RKO (cell line): ENCODE results near the gene NELL1.
A peak's percentile ranks its signal among the peaks of the same experiment; 100 is the strongest.

Experiments used
- DNase-seq: peaks from one replicate; pipeline ENCODE4 v3.0.0-alpha.2; 2016; ENCODE audit warnings: low spot score

NELL1 gene

DNA sequence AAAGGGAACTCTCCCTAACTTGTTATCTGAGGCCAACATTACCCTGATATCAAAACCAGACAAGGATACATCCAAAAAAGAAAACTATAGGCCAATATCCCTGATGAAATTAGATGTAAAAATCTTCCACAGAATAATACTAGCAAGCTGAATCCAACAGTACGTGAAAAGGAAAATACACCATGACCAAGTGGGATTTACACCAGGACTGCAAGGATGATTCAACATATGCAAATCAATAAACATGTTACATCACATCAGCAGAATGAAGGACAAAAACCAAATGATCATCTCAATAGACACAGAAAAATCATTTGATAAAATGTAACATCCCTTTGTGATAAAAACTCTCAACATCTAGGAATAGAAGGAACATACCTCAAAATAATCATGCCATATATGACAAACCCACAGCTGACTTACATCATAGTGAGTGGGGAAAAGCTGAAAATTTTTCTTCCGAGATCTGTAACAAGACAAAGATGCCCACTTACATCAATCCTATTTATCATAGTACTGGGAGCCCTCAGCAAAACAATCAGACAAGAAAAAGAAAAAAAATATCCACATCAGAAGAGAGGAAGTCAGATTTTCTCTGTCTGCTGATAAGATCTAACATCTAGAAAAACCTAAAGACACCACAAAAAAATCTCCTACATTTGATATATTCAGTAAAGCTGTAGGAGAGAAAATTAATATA lies 820.2 kb downstream of the NELL1 start:
- no peak for DNase-seq

DNA sequence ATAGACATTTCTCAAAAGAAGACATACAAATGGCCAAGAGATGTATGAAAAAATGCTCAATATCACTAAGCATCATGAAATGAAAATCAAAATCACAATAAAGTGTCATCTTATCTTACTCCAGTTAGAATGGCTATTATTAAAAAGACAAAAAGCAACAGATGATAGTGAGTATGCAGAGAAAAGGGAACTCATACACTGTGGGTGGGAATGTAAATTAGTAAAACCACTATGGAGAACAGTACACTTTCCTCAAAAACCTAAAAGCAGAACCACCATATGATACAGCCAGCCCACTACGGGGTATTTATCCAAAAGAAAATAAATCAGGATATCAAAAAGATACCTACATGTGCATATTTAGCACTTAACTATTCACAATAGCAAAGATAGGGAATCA lies 823.5 kb downstream of the NELL1 start:
- DNase-seq, result no peak

DNA sequence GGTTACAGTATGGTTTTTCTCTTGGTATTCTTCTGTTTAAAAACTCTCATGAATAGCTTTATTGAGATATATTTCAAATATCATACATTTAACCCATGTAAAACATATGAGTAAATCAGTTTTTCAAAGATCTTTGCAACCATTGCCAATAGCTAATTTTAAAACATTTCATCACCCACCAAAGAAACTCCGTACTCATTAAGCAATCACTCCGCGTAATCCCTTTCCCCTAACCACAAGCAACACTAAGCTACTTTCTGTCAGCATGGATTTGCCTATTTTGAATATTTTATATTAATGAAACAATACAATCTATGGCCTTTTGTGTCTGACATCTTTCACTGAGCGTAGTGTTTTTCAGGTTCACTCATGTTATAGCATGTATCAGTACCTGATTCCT lies 825.6 kb downstream of the NELL1 start:
- DNase-seq, result no peak

DNA sequence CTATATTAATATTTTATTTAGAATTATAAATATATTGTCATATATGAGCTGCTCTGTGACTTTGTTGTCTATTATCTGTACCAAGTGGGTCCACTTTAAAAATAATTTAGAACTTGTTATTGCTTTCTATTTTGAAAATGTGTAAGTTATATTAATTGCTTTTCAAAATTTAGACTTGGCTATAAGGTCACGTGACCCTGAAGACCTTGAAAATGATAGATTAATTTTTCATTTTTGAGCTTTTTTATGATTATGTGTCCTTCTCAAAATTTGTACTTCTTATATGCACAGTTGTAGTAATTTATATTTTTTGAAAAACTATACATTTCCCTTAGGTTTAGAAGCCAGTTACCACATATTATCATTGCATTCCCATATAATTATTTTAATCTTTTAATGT lies 826.5 kb downstream of the NELL1 start:
- no peak for DNase-seq

DNA sequence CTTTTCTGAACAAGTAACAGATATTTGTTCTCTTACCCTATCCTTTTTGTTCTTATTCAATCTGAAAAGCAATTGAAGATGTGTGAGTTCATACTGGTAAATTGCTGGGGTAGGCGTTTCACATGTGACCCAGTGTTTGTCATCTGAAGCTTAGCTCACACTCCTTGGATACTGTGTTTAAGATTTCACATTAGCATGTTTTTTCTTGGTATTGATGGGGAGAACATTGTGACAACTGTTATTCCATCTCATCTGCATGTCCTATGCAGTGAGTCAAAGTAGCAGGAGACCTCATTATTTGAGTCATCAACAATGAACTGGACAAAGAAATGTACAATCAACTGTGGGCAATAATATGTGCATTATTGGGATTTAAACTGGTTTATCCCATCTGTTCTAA lies 831.9 kb downstream of the NELL1 start:
- DNase-seq, result no peak

DNA sequence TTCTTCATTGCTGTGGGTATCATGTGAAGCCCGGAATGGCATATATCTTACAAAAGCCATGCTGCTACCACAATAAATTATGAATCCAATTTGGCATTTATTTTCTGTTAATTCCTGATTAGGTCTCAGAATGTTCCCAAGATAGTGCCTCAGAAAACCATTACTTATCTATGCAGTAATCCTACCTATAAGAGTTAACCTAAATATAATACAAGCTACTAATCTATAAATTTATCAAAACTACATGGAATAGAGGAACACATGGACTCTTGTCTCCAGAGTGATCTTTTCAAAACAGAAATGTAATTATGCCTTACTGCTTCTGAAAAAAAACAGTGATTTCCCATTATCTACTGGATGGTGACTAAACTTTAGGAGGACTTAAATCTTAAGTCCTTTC lies 835.7 kb downstream of the NELL1 start:
- DNase-seq, result no peak

DNA sequence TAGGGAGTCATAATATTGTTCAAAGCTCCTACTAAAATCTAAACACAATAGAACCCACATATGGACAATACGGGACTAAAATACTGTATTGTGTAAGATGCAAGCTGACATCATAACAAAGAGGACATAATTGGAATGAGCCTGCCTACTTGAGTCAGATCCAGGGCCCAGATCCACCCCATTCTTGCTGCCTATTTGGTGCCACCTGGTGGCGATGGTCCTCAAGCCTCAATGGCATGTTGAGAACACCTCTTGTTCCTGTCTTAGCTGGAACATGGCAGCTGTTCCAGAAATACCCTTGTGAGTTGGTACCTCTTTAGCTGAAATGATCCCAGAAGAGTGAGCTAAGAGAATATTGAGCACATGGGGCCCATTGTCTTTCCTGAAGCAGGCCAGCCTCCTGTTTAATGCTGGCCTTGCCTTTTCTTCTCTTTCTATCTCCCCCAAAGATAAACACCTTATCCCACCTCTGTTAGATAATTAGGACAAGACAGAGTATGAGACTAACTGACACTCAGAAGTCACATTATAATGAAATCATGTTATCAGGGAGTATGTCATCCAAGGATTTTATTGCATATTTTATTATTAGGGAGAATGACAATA lies 842.6 kb downstream of the NELL1 start:
- peak; percentile 84 for DNase-seq

DNA sequence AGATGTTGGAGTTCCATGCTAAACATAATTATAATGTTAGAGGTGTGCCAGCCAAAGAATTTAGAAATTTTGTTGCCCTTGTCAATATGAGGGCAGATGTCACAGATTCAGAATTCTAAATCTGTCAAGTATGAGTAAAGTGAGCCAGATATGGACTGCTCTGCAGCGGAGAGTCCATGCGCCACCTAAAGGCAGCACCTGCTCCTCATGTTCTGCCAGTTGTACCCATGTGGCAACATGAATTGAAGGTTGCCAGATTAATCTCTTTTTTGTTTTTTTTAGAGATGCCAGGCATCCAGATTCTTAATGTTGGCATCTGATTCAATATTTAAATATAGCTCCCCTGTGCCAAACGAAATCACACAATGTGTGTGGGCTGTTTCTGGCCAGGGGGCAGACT lies 844.9 kb downstream of the NELL1 start:
- DNase-seq, result peak; percentile 61

DNA sequence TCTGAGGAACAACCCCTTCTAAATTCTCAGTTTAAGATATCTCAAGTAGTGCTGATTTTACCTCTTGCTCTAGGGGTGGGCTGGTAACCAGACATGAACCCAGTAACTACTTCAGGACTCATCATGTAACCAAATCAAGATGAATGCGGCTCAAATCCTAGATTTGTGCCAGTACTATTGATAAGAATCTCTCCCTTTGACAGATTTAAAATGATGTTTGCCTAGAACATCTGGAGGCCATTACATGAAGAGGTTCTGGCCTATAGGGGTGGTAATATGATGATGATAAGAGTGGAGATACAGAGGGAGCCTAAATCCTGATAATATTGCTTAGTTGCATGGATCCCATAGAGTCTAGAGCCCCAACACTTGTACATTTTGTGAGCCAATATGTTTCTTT lies 850.9 kb downstream of the NELL1 start:
- no peak for DNase-seq

DNA sequence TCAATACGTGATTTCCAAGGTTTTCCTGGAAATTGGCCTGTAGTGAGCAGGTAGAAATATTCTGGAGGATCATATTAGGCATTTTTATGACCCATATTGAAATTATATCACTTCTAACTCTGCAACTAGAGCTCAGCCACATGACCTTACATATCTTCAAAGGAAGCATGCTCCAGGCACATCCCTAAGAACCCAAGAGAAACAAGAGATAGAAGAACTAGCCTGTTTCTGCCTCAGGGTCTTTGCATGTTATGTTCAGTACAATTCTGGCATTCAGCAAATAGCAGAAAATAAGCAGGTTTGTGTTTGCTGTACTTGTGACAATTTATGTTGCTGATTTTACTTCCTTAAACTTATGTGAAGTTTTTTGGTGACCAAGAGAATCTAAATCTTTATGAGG lies 859.8 kb downstream of the NELL1 start:
- no peak for DNase-seq

DNA sequence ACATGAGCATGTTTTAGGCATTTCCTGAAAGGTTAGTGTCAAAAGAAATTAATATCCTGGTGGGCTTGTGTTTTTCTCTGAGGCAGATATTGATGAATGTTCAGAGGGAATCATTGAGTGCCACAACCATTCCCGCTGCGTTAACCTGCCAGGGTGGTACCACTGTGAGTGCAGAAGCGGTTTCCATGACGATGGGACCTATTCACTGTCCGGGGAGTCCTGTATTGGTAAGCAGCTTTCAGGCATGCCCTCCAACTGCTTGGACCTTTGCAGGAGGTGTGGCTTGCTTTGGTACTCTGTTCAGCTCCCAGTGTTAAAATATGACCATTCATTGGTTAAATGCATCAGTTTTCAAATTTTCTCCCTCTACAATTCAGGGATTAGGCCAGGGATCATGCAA lies 864.9 kb downstream of the NELL1 start:
- DNase-seq, result no peak

DNA sequence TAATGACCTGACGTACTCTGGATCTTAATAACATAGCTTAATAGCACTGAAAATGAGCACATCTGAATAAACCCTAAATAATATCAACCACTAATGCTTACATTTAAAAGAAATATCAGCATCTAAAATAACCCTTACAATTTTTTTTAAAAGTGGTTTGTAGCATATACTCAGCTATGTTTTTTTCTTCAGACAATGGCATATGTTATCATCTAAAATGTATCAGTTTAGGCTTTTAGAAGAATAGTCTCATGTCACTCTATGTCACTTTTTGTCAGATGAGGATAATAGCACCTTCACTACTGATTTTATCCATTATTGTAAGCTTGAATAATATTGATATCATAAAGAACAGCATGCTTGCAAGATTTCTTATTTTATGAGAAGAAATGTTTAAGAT lies 868.6 kb downstream of the NELL1 start:
- no peak for DNase-seq

DNA sequence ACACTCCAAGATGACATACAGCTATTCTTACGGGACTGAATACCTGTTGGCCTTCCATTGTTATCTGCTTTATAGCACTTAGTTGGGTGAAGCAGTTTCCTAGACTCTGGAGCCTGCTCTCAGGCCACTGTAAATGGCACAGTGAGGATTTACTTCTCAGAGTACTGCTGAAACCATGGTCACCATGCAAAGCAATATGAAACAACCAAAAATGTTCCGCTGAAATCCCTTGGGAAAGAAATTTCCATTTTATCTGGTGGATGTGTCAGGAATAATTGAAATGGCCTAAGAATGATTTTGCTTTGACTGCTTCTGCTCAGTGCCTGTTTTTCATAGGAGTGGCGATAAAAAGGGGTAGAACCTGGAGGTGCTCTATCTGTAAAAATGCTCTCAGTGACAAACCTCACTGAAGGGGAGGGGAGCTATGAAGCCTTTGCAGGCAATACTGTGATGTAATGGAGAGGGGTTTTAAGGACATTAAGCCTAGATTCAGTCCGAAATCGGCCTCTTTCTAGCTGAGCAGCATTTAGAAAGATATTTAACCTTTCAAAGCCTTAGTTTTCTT lies 871.9 kb downstream of the NELL1 start:
- no peak for DNase-seq

DNA sequence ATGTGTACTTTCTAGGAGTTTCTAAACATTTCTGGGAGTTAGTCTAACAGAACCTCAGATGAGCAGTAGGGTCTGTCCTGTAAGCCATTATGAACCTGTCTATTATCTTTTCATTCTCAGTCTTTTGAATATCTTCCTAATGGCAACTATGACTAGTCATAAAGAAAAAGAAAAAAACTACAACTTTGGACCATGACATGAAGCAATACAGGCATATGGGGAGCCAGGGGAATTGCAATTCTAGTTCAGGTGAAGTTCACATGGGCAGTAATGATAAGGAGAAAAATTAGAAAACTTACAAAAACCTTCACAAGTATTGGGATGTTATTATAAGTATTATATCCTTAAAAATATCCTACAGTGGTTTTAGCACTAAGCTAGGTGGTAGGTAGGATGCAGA lies 874.5 kb downstream of the NELL1 start:
- DNase-seq, result no peak

DNA sequence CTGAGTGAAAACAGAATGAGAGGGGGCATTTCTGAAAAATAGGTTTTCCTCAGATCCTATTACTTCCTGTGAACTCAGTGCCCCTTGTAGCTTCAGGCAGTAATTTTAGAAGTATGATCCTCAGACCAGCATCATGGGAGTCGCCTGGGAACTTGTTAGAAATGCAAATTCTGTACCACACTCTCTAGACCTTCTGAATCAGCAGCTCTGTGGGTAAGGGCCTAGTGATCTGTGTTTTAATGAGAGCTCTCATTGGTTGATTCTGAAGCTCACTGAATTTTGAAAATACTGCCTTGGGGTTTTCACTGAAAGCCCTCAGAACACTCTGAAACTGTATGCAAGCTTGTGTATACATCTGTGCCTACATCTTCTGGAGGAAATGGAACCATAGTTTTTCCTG lies 876.3 kb downstream of the NELL1 start:
- DNase-seq, result no peak

DNA sequence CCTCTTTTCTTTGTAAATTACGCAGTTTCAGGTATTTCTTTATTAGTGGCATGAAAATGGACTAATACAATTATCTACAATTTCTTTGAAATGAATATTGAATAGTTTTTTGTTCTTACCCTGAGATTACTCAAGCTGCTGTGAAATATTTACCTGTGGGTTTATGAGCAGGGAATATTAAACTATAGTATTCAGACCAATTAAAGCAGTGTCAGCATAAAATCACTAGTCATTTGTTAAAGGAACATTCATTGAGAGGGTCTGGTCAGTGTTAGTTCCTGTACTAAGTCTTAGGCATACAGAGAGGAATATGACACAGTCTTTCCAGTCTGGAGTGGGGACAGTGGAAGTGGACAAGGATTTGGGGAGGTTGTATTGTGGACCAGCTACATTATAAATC lies 877.3 kb downstream of the NELL1 start:
- DNase-seq, result no peak

DNA sequence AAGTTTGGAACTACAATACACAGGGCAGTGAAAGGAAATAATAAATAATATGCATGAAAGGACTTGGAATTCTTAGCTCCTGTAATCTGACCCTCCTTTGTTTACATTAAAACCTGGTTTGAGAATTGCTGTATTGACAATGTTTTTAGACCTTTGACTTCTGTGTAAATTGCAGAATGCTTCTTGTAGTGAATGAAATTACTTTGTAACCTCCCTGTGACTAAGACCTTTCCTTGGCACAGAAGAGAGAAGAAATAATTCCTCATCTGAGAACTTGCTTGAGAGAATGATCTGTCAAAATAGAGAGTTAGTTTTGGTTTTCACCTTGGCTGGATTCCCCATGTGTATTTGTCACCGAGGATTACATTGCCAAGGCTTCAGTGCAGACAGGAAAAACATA lies 883.5 kb downstream of the NELL1 start:
- no peak for DNase-seq

DNA sequence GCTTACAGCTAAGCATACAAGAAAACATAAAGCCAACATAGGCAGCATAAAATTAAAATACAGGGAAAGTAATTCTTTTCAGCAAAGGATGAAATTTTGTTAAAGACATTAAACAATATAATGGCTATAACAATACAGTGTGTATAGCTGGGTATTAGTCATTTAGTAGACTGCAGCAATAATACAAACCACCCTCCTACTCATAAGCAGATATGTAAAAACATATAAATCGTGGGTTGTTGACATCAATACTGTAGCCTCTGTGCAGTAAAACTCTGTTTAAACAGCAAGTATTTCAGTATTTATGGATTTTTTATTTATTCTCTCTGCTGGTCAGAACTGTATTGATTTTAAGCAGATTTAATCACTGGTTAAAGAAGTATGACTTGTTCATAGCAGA lies 884.4 kb downstream of the NELL1 start:
- DNase-seq, result no peak

DNA sequence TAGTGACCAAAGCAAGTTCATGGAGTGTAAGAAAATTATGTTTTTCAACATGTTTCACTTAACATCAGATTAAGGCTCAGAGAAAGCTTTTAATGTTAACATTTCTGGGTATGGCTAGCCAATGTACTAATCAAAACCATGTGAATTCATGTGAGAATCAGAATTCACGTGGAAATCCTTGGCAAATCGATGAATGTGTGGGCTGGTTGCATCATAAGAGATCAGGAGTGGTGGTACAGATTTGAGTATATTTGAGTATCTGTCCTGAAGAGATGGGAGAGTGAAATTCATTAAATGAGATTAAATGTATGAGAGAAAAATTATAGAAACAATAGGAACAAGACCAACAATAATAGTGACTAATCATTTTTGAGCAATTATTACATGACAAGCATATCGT lies 884.9 kb downstream of the NELL1 start:
- DNase-seq, result no peak

DNA sequence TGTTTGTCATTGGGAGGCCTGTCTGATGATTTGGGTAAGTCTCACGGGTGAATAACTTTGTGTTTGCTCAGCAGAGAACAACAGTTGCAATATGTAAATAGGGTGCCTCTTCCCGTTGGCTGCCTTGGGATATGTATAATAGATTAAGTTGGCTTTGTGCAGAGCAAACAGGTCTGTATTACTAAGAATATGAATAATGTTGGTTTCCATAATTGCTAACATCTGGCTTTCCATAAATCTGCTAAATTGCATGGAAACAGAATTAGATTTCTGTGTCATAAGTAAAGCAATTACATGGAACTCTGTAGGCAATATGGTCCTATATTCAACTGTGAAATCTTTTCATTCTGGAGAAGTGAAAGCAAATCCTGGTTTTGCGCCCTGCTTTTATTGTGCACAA lies 887.5 kb downstream of the NELL1 start:
- DNase-seq, result no peak

DNA sequence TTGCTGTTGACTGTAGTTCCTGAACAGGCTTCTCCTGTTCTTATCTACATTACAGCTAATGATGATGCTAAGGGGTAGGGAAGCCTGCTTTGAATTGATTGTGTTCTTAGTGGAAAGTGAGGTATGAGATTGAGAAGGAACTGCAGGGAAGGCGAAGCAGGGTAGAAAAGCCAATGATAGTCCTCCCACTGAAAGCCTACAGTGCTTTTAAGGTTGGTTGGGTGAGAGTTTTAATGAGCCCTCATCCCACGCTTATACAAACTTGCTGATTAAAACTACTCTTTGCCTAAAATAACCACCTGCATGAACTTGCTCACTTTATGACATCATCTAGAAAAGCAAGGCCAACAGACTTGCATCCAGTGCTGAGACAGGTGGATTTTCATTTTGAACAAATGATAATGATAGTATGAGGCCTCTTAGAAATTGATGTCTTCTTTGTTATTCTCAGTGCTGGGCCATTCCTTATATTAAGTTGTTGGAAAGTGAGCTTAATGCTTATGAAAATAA lies 891.1 kb downstream of the NELL1 start:
- DNase-seq, result no peak

DNA sequence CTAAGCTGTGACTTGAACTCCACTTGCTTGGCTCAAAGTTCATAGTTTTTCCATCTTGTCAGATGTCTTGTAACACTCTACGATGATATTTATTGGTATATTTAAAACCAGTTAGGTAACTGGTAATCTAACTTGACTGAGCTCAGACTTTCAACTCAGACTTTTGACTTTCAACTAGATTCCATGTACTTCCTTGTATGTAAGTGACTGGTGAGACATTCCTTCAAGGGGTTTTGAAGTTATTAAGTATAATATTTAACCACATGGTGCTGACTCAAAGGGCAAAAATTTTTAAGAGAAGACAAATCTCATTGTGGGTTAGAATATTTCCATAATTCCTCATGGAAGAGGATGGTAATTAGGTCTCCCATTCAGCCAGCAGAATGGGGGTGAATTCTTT lies 892.2 kb downstream of the NELL1 start:
- DNase-seq, result no peak

DNA sequence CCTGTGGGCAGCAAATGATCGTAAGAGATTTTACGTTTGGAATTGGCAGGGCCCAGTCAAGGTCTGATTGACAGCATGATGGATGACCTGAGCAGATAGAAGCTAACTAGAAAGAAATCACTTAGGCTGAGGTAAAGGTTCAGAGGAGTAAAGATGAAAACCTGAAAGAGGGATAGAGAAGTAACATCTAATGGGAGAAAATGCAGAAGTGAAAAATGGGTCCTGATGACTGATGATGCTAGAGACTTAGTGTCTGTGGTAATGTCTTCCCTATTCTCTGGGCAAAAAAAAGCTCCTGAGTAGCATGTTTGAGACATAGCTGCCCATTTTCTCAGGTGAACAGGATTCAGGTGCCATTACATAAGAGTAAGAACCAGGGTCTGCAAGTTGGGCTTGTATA lies 894.7 kb downstream of the NELL1 start:
- no peak for DNase-seq
